OCI-LY7 (cell line): ENCODE data around the gene PLXNB2. TPM values are rescaled to one million over a fixed set of nuclear protein-coding genes. Genes with fewer than 3 reads are reported as not detected.

Experiments used
- BruUV-seq: library from RNA; stranded (reverse); fragments of 400-500 nt; replicated peaks from 2 replicates; lab custom pipeline; 2021; lab: Mats Ljungman, UMichigan
- CTCF ChIA-PET: fragments of 300-600 bp; sonication (Branson Sonifier 250); formaldehyde crosslinking; loops from one replicate; lab custom pipeline; 2022; ENCODE audit warnings: antibody characterized with exemption; ENCODE audit not compliant: unreplicated experiment; lab: Charles Lee
- POLR2A ChIA-PET: fragments of 300-600 bp; sonication (Branson Sonifier 250); formaldehyde crosslinking; loops from one replicate; lab custom pipeline; 2022; ENCODE audit warnings: antibody characterized with exemption; lab: Charles Lee
- DNase-seq: peaks from one replicate; pipeline ENCODE4 v3.0.0-alpha.2; 2015; ENCODE audit warnings: low spot score
- H2AFZ ChIP-seq: fragments of 200-600 bp; sonication (generic), shearing (Covaris generic); 2 replicates; pipeline ENCODE4 v1.6.1; 2014; ENCODE audit warnings: mild to moderate bottlenecking, antibody characterized with exemption, low read length, moderate library complexity
- H3K27ac ChIP-seq: fragments of 200-600 bp; sonication (generic); 2 replicates; pipeline ENCODE4 v1.5.1; 2014; ENCODE audit warnings: mixed run types, low read depth, mild to moderate bottlenecking, moderate library complexity, low read length, inconsistent platforms; ENCODE audit not compliant: poor library complexity, severe bottlenecking
- H3K36me3 ChIP-seq: fragments of 200-600 bp; sonication (generic); 2 replicates; pipeline ENCODE4 v1.6.1; 2014; ENCODE audit warnings: mild to moderate bottlenecking, antibody characterized with exemption, low read length, moderate library complexity, mixed read lengths; ENCODE audit not compliant: insufficient read depth
- H3K4me1 ChIP-seq: fragments of 200-600 bp; sonication (generic); 2 replicates; pipeline ENCODE4 v1.5.1; 2014; ENCODE audit warnings: mild to moderate bottlenecking, low read length; ENCODE audit not compliant: insufficient read depth, poor library complexity, severe bottlenecking
- H3K4me2 ChIP-seq: fragments of 200-600 bp; sonication (generic); 2 replicates; pipeline ENCODE4 v1.6.1; 2014; ENCODE audit warnings: mild to moderate bottlenecking, low read length
- H3K4me3 ChIP-seq: fragments of 200-600 bp; sonication (generic); 2 replicates; pipeline ENCODE4 v1.5.1; 2014; ENCODE audit warnings: mild to moderate bottlenecking, low read depth, low read length; ENCODE audit not compliant: poor library complexity, severe bottlenecking
- H3K79me2 ChIP-seq: fragments of 200-600 bp; sonication (generic); 2 replicates; pipeline ENCODE4 v1.6.1; 2016; ENCODE audit warnings: low read depth, mild to moderate bottlenecking, low read length, moderate library complexity, mixed read lengths; ENCODE audit not compliant: insufficient read depth
- H3K9me2 ChIP-seq: fragments of 200-600 bp; sonication (generic); 2 replicates; pipeline ENCODE4 v1.6.1; 2016; ENCODE audit warnings: mild to moderate bottlenecking, low read length, mixed read lengths; ENCODE audit not compliant: insufficient read depth
- H3K9me3 ChIP-seq: fragments of 200-600 bp; sonication (generic); 2 replicates; pipeline ENCODE4 v1.6.1; 2014; ENCODE audit warnings: mild to moderate bottlenecking, mixed run types, low read length, mixed read lengths
- H4K20me1 ChIP-seq: fragments of 200-600 bp; sonication (generic); 2 replicates; pipeline ENCODE4 v1.6.1; 2014; ENCODE audit warnings: mild to moderate bottlenecking, antibody characterized with exemption, low read length, moderate library complexity, mixed read lengths; ENCODE audit not compliant: insufficient read depth
- CTCF ChIP-seq: fragments of 200-600 bp; sonication (generic); conservative IDR thresholded peaks from 2 replicates; pipeline ENCODE4 v1.5.1; 2014; ENCODE audit warnings: mild to moderate bottlenecking, antibody characterized with exemption, low read length, moderate library complexity, mixed read lengths
- EZH2phosphoT487 ChIP-seq: fragments of 200-600 bp; sonication (generic); IDR thresholded peaks from 2 replicates; pipeline ENCODE4 v1.6.1; 2018; ENCODE audit warnings: low read depth, borderline replicate concordance, mild to moderate bottlenecking, mixed run types, antibody characterized with exemption, low read length, moderate library complexity, mixed read lengths
- intact Hi-C: fragments of 100-400 bp; cut with micrococcal nuclease; formaldehyde crosslinking; loops from one replicate; pipeline ENCODE4 v1.10.0; 2022; ENCODE audit not compliant: unreplicated experiment
- total RNA-seq, 2 experiments: library from RNA; depleted of rRNA in 1 of 2; stranded (reverse); fragments of >200 nt in 1 of 2; shearing (Covaris generic) in 1 of 2; gene quantifications; 2 replicates each; pipeline ENCODE4 v1.2.3, GENCODE V29; 2014 to 2022

The PLXNB2 gene
- total RNA-seq, 2 experiments from 2014 or later = 10.7 to 39.2 TPM

GRCh38 chr22:50310949-50311444 lies 3.6 kb upstream of the PLXNB2 start:
- Histone ChIP-seq H3K36me3 (no peaks in the 10 kb centered on the region), H3K4me2 (no peak overlapping the region), H3K4me1 (peaks cover 65% of the 10 kb centered on the region), H3K27ac (no peak overlapping the region), H3K9me3 (no peaks in the 10 kb centered on the region), H2AFZ (no peak overlapping the region), H3K79me2 (no peaks in the 10 kb centered on the region), H3K9me2 (no peaks in the 10 kb centered on the region), H4K20me1 (no peaks in the 10 kb centered on the region), H3K4me3 (no peak overlapping the region)
- CTCF ChIA-PET = no interaction called here
- POLR2A ChIA-PET = no interaction called here
- no peak for DNase-seq
- TF ChIP-seq CTCF = no peak
- TF ChIP-seq EZH2phosphoT487 = no peak
- intact Hi-C loops = no loop called here
- BruUV-seq = no TSS peak

GRCh38 chr22:50310031-50310722 lies 2.7 kb upstream of the PLXNB2 start:
- no peak for DNase-seq
- Histone ChIP-seq H3K9me2 (no peaks in the 10 kb centered on the region), H3K4me1 (peaks cover 64% of the 10 kb centered on the region), H2AFZ (no peak overlapping the region), H3K9me3 (no peaks in the 10 kb centered on the region), H3K27ac (no peak overlapping the region), H3K79me2 (no peaks in the 10 kb centered on the region), H3K4me2 (no peak overlapping the region), H3K4me3 (no peak overlapping the region), H3K36me3 (no peaks in the 10 kb centered on the region), H4K20me1 (no peaks in the 10 kb centered on the region)
- no TSS peak for BruUV-seq
- ChIA-PET POLR2A (no interaction called here), CTCF (no interaction called here)
- TF ChIP-seq CTCF (no peak), EZH2phosphoT487 (no peak)
- intact Hi-C loops = no loop called here

GRCh38 chr22:50309601-50309991 lies 2.1 kb upstream of the PLXNB2 start:
- no peak overlapping the region for H2AFZ ChIP-seq
- H3K4me3 ChIP-seq = no peak overlapping the region
- no TSS peak for BruUV-seq
- H3K4me2 ChIP-seq = no peak overlapping the region
- POLR2A ChIA-PET = no interaction called here
- CTCF ChIA-PET = no interaction called here
- no peak for DNase-seq
- peaks cover 64% of the 10 kb centered on the region for H3K4me1 ChIP-seq
- H3K79me2 ChIP-seq = no peaks in the 10 kb centered on the region
- no peaks in the 10 kb centered on the region for H3K36me3 ChIP-seq
- H3K27ac ChIP-seq = no peak overlapping the region
- intact Hi-C loops = no loop called here
- H3K9me2 ChIP-seq = no peaks in the 10 kb centered on the region
- TF ChIP-seq CTCF (no peak), EZH2phosphoT487 (no peak)
- H3K9me3 ChIP-seq = no peaks in the 10 kb centered on the region
- no peaks in the 10 kb centered on the region for H4K20me1 ChIP-seq
